HG03457 (cell line): ENCODE measurements around the gene HES5.

Source experiments
- ATAC-seq: cut with Tn5 transposase; IDR thresholded peaks from one replicate; pipeline ENCODE4 v1.9.1; 2021; ENCODE audit warnings: moderate number of reproducible peaks; ENCODE audit not compliant: unreplicated experiment

The HES5 gene

GRCh38 chr1:2533365-2533764 is 3.3 kb upstream of the HES5 start:
- no peak for ATAC-seq

DNA sequence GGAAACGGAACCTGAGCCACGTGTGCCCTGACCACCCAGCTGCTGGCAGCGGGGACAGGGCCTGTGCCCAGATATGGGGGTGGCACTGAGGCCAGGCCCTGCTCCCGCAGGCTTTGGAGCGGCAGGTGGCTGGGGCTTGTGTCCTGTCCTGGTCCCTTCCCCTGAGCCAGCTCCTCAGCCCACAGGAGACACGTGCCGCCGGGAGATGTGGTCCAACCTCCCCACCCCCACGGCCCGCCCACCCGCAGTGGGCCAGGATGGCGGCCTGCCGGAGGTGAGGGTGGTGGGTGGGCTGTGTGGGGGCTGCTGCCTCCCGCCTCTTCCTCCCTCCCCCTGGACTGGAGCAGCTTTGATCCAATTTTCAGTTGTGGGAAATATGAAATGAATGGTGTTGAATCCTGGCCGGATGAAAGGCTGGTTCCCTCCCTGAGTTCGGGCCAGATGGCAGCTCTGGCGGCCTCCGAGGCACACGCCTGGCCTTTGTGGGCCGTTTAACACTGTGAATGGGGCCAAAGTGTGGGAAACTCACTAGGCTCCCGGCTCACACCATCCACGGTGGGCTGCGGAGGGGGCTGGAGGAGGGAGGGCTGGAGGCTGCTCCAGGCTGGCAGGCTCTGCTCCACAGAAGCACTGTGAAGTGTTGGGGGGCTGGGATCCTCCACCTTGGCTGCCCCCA is 2.6 kb upstream of the HES5 start:
- ATAC-seq, result no peak

GRCh38 chr1:2530513-2531361 is 674 bp upstream of the HES5 start:
- no peak for ATAC-seq

GRCh38 chr1:2528966-2529783 is 888 bp downstream of the HES5 start:
- ATAC-seq, result no peak

GRCh38 chr1:2528611-2528965 is 1.5 kb downstream of the HES5 start:
- ATAC-seq, result no peak

- no peak for ATAC-seq
Measured at GRCh38 chr1:2528016-2528415, 2.0 kb downstream of the HES5 start.

- ATAC-seq, result no peak
Measured at GRCh38 chr1:2527556-2527860, 2.6 kb downstream of the HES5 start.

DNA sequence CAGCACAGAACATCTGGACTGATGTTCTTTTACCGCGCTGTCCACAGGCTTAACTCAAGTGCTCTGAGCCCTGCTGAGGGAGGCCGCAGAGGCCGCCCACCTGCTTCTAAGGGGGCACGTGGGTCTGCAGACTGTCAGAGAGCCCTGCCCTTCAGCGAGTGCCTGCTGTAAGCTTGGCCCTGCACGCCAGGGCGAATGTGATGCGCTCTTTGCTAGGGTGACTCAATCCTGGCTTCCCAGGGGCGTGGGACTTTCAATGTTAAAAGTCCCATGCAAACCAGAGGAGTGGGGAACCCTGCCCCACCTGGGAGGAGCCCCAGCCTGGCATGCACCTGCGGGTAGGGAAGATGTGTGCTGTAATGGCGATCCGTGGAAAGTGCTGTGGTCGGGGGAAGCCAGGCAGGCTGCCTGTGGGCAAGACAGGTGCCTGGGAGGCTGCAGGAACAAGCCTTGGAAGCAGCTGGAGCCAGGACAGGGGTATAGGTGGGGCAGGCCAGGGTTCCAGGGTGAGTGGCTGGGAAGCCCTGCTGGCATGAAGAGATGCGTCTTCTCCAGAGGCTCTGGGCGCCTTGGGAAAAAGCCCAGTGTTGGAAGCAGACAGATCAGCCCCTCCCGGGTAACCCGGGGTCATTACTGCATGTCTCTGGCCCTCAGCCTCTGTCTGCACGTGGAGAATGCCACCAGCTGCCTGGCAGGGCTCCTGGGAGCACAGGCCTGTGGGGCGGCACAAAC is 3.1 kb downstream of the HES5 start:
- peak; percentile 27 for ATAC-seq

DNA sequence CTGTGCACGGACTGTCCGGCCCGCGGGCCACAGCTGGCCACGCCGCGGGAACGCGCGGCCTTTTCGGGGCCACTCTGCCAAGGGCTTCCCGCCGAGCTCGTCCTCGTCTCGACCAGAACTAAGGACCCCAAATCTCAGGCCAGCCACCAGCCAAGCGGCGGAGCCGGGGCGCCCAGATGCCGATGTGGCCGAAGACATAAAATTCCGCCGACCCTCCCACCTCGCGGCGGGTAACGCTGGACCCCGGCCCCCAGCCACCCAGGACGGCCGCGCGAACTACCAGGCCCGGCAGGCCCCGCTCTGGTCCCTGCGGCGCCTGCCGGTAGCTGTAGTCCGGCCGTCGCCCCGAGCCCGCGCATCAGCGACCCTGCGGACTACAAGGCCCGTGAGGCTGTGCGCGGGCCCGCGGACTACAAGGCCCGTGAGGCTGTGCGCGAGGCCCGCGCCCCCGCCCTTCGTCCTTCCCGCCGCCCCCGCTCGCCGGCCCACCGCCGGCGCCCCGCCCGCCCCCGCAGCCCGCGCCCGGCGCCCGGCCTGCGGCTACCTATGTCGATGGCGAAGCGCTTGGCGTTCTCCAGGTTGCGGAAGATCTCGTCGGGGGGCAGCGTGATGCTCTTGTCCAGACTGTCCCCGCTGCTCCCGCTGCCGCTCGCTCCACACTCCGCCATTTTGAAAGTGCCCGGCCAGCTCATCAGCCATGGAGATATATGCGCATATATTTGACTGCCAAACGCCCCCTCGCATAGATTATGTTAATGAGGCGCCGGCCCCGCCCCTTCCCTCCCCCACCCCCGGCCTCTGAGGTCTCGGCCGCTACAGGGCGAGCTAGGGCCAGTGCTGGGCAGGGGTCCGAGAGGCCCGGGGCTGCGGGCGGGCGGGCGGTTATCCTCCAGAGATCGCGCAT is 3.9 kb downstream of the HES5 start, which contains the start of gene PANK4:
PANK4 (minus strand) TSS at position 677 of the 904 bp plus-strand sequence; CDS start at position 668, 9 bp downstream.
- peak; percentile 75 for ATAC-seq

GRCh38 chr1:2525572-2525919 is 4.5 kb downstream of the HES5 start:
- no peak for ATAC-seq

GRCh38 chr1:2523891-2524609 is 6.0 kb downstream of the HES5 start:
- ATAC-seq, result no peak

DNA sequence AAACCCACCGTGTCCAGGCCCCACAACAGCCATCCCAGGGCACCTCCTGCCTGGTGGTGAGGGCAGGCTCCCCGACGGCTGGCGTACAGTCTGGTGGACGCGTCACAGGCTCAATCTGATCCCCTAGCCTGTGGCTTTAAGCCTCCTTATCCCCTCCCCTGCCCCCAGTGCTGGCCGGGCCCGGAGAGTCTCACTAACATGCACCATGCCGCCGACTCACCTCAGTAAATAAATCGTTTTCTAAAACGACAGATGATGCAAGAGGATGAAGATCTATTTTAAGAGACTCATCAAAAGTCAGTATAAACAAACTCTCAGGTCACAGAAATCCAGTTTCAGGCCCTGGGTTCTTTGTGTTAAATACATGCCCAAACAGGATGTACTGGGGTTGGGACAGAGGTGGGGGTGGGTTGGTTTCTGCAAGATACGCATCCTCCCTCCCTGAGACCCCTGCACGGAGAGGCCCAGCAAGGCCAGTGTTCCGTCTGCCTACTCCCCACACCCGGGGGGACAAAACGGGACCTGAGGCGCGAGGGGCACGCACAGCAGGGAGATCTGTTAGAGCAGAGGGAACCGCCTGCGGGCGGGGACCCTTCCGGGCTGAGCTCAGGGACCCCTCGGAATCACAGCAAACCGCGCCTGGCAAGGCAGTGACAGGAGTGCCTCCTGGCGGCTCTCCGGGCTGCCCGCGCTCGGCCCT is 6.7 kb downstream of the HES5 start:
- ATAC-seq, result no peak

GRCh38 chr1:2522230-2522629 is 7.8 kb downstream of the HES5 start:
- ATAC-seq, result no peak

- ATAC-seq, result no peak
Measured at GRCh38 chr1:2520806-2521205, 9.3 kb downstream of the HES5 start.

DNA sequence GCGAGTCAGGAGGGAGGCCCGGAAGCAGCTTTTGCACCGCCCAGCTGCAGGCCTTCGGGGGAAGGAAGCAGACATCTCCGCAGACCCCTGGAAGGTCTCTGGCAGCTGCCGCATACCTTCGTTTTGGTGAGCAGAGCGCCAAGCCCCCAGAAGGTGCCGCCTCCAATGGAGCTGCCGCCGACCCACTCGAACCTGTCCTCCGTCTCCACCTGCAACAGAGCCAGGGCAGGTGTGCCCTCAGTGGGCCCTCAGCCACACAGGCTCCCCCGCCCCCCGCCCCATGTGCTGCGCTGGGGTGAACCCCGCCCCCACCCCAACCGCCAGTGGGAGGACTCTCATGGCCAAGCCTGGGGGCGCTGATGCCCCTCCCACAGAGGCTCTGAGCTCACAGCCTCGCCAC is 9.9 kb downstream of the HES5 start:
- no peak for ATAC-seq

DNA sequence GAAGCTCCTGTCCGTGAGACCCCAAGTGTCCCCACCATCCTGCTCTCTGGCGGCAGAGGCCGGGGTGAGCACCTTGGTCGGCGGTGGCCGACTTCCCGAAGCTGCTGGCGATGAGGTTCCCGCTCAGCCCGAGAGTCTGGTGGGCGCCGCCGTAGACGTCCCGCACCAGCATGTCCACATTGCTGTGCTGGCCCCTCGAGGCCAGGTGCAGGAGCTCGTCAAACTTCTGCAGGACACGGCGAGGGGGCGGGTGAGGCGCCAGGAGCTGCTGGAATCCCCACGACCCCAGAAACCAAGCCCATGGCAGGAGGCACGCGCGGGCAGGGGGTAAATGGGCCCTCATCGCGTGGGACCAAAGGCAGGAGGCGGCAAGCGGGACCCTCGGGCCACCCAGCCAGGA is 10.3 kb downstream of the HES5 start:
- ATAC-seq, result no peak

- no peak for ATAC-seq
Measured at GRCh38 chr1:2519029-2519685, 10.9 kb downstream of the HES5 start.

- no peak for ATAC-seq
Measured at GRCh38 chr1:2518528-2518927, 11.5 kb downstream of the HES5 start.
